Measurements from ENCODE around the gene NEUROG1.

The NEUROG1 gene

GRCh38 chr5:135564331-135564730, 28.6 kb upstream of the NEUROG1 start:
- DNase-seq (ENCODE audit: low spot score) = no peak

- no peak for DNase-seq (ENCODE audit: low spot score)
These were observed 25.5 kb upstream of the NEUROG1 start for GRCh38 chr5:135561266-135561665.

DNA sequence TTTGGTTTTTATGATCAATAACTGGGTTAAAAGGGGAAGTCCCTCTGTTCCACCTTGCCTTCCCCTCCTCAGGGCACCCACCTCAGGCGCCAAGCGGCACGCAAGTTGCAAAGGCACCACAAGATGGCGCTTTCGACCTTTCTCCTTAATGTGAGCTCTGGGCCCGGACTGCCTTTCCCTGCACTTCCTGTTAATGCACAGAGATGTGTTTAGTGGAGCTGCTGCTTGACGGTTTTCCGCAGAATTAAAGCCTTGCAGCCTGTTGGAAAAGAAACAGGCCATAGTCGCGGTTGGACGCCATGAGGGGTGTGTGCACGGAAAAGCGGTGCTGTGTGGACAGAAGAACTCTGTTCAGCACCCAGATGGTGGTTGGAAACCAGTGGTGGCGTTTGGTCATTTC, 25.1 kb upstream of the NEUROG1 start:
- DNase-seq (ENCODE audit: low spot score) = peak; percentile 86

DNA sequence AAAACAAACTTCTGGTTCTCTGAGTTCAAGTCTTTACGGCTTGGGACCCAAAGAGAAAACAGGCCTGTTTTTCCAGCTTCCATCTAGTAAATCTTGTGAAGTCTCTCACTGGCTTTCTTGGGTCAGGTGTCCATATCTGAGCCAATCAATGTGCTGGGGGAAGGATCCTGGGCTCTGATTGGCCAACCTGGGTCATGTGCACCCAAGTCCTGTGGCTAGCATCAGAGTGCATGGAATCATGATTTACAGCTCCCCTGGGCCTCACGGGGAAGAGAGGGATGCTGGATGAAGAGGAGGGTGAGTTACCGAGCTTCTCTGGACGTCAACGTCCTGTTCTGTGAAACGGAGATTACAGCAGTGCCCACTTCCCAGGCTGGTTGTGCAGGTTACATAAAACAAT, 23.6 kb upstream of the NEUROG1 start:
- no peak for DNase-seq (ENCODE audit: low spot score)

DNA sequence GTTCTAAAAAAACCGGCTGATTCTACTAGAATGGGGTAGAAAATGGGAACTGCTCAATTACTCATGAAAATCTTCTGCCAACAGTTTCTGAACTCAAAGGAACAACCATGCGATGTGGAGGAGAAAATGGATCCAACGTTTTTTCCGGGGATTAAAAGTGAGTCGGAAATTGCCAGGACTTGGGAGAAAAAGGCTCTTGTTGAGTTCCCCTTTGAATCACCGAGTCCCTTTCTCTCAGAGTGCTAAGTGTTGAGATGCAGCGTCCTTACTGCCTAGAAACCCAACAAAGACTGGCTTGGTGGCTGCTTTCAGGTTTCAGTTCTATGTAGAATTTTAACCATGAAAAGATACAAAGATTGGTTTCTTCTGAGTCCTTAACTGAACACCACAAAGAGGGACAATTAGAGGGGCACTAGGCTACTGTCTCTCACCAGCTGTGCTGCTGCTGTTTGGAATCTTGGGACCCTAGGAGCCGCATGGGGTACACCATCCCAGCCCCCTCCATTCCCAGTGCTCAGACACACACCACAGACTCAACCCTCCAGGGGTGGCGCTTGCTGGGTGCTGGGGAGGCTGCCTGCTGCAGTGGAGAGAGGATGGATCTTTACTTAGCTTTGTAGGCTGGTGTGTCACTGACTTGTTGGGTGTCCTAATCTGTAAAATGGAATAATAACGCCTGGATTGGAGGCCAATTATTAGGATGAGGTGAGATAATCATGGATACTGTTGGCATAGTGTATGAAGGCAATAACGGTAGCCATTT, 21.5 kb upstream of the NEUROG1 start:
- DNase-seq (ENCODE audit: low spot score) = no peak

GRCh38 chr5:135556620-135557019, 20.9 kb upstream of the NEUROG1 start:
- DNase-seq (ENCODE audit: low spot score) = no peak

DNA sequence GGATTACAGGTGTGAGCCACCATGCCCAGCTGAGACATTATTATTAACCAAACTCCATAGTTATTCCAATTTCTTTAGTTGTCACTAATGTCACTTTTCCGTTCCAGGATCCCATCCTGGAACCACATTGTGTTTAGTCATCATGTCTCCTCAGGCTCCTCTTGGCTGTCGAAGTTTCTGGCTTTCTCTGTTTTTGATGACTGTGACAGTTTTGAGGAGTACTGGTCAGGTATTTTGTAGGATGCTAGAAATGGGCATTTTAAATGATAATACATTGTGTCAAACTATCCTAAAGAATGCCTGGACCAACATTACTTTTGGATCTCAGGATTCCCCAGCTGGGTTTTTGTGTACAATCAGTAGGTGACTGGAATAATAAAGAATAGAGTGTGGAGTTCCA, 19.8 kb upstream of the NEUROG1 start:
- DNase-seq (ENCODE audit: low spot score) = no peak

GRCh38 chr5:135553688-135554462, 18.1 kb upstream of the NEUROG1 start:
- no peak for DNase-seq (ENCODE audit: low spot score)

DNA sequence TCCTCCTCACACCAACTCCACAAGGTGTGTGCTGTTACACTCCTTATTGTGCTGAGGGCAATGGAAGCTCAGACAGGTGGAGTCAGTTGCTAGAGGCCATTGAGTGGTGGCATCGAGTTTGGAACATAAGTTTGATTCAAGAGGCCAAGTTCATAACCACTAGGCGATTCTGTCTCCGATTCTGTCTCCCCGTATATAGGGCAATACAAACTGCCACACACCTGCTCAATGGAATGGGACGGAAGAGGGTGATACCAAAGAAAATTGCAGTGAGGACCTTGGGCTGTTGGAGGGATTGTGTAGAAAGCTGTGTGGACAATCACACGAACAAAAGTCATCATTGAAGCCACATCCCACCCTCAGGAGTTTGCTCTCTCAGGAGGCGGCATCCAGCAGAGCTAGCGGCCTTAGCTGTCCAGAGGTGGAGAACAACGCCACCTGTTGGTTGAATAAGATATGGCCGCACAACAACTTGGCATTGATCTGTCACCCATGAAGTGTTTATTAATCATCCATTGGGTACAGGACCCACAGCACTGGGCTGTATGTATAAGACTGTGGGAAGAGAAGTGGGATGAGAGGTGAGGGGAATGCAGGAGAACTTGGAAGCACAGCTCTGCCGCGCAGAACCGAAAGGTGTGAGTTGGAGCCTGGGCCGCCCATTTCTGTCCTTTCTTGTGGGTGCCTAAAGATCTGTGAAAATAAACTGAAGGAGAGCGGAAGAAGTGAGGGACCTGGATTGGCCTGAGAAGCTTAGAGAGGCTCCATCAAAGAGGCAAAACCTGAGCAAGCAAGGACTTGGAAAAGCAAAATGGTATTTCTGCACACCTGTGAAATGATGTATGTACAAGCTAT, 16.1 kb upstream of the NEUROG1 start:
- peak; percentile 79 for DNase-seq (ENCODE audit: low spot score)

- DNase-seq (ENCODE audit: low spot score) = no peak
These were observed 13.6 kb upstream of the NEUROG1 start for GRCh38 chr5:135549413-135549812.

- no peak for DNase-seq (ENCODE audit: low spot score)
These were observed 12.0 kb upstream of the NEUROG1 start for GRCh38 chr5:135547590-135548254.

GRCh38 chr5:135546912-135547311, 11.1 kb upstream of the NEUROG1 start:
- DNase-seq (ENCODE audit: low spot score) = no peak

- no peak for DNase-seq (ENCODE audit: low spot score)
These were observed 10.3 kb upstream of the NEUROG1 start for GRCh38 chr5:135546101-135546500.

DNA sequence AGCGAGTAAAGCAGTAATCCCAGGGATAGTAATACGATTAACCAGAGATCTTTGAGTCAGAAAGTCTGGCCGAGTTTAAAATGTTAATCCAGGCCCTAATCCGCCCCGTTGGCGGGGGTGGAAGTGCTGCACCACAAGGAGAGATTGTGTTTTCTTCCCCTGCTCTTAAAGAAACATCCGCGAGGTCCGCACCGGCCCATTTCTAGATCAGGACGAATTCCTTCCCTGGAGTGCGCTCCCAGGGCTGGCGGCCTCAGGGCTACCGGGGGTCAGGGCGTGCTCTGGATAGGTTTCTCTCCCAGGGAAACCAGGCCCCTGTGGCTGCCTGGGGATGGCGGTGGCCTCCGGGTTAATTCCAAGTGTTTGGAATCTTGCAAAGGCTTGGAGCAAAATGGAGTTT, 9.3 kb upstream of the NEUROG1 start:
- DNase-seq (ENCODE audit: low spot score) = peak; percentile 82

DNA sequence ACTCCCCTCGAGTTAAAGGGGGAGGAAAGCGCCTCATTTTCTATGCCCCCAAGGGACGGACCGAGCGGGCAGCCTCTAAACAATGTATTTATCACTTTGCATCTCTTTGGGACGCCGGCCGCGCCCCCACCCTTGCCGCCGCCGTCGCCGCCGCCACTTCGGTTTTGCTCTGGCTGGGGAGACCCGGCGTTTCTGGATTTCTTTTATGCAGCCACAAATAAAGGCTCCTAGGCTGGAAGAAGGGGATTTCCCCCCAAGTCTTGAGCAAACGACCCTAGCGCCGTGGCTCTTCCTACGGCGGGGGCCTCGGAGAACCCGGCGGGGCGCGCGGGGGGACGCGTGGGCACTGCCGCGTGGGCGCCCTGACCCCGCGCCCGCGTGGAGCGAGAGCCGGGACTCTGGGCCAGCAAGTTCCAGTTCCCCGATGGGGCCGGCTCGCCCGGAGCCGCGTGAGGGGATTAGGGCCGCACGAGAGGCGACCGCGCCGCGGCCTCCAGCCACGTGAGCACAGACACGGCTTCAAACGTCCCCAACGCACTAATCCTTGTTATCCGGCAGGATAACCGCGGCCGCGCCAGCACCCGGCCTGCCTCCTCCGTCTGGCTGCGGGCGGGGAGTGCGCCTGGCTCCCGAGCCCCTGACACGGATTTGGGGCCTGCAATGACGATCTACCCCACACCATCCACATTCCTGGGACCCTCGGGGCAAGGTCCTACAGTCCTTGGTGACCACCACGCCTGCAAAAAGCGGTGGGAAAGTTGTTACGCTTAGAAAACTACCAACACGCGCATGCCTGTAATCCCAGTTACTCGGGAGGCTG, 7.9 kb upstream of the NEUROG1 start:
- peak; percentile 83 for DNase-seq (ENCODE audit: low spot score)

- DNase-seq (ENCODE audit: low spot score) = no peak
These were observed 7.3 kb upstream of the NEUROG1 start for GRCh38 chr5:135543001-135543484.

DNA sequence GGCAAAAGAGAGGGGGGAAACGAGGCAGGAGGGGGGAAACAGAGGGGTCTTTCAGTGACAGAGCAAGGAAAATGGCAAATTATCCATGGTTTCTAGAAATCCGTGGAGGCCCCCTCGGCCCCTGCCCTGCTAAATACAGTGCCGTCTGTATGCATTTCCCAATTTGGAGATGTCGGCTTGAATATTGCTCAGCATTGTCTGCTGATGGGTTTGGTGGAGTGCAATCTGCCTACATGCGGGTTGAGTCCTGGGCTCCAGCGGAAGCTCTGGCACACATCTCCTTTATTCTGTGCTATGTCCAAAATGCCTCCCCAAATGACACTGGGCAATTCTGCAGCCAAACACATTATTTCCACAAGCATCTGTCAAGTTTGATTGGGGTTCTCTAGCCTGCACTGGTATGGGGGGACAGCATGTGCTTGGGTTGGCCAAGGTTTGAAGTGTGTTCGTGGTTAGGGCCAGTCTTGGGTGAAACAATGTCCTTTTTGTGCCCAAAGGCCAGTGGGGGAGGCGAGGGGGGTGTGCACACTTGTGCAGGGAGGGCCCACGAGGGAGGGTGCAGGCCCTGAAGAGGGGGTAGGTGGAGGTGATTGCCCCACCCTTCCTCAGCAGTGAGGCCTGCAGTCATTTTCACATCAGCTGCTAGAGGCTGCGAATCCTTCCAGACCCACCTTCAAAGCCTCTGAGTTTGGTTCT, 6.2 kb upstream of the NEUROG1 start:
- peak; percentile 42 for DNase-seq (ENCODE audit: low spot score)

DNA sequence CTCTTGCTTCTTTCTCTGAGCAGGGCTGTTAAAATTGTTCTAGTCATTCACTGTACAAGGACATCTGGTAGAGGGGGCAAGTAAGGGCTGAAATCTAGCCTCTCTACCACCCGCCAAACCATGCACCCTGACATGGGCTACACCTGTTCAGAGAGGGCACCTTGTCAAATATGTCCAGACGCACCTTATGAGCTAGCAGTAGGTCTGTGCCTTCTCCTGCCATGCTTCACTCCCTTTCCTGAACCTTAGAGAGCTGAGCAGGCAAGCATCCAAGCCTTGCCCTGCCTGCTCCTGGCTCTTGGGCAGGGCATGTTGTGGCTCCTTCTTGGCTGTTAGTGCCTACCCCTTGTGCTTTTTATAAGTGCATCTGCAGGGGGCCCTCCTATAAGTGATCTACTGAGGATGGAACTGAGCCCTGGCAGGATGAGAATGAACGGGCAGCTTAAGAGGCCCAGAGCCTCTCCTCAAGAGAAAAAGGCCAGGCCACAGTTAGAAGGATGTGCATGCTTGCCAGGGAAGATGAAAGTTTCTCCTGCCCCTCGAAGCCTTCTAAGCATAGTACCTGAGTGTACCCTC, 3.8 kb upstream of the NEUROG1 start:
- peak; percentile 27 for DNase-seq (ENCODE audit: low spot score)

DNA sequence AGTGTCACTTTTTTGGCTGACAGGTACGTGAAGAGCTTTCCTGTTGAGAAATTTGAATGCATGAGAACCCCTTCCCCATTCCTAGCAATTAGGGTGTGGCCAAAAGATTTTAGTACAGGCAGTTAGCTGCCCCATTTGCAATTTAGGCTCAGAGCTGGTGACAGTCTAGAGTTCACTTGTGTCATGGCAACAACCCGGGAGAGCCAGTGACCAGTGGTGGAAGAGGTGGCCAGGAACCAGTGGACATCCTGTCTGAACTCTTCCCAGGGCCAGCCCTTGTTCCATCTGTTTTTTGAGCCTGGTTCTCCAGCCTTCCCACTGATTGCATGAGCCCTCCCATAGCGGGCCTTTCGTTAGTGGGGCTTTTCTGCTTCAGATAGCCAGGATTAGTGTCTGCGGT, 2.5 kb upstream of the NEUROG1 start:
- peak; percentile 33 for DNase-seq (ENCODE audit: low spot score)

DNA sequence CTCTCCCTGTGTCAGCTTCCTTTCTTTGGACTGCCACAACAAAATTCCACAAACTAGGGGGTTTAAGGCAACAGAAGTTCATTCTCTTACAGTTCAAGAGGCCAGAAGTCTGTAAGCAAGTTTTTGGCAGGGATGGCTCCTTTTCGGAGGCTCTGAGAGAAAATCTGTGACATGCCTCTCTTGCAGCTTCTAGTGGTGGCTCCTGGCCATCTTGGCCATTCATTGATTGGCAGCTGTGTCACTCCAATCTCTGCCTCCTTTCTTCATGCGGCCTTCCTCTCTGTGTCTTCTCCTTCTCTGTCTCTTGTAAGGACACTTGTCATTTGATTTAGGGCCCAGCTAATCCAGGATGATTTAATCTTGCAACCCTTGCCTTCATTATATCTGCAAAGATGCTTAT, 2.0 kb upstream of the NEUROG1 start:
- no peak for DNase-seq (ENCODE audit: low spot score)
